Activated CD4-positive, alpha-beta T cell treated with anti-CD3 and anti-CD28 coated beads, Interleukin-10, Interleukin-2, amounts not matched to agents 100 ng/mL and 50 ng/mL, durations not matched to agents 16 hours and 8 hours (primary cell): ENCODE data around the gene ZNF689.
"Not testable (repeated sequence)": the region's sequence is repeated elsewhere in the genome, so short reads cannot be mapped to it uniquely, and the experiment has no call there.

Source experiments
- DNase-seq: peaks from one replicate; pipeline ENCODE4 v3.0.0-alpha.2; 2020

ZNF689 gene

DNA sequence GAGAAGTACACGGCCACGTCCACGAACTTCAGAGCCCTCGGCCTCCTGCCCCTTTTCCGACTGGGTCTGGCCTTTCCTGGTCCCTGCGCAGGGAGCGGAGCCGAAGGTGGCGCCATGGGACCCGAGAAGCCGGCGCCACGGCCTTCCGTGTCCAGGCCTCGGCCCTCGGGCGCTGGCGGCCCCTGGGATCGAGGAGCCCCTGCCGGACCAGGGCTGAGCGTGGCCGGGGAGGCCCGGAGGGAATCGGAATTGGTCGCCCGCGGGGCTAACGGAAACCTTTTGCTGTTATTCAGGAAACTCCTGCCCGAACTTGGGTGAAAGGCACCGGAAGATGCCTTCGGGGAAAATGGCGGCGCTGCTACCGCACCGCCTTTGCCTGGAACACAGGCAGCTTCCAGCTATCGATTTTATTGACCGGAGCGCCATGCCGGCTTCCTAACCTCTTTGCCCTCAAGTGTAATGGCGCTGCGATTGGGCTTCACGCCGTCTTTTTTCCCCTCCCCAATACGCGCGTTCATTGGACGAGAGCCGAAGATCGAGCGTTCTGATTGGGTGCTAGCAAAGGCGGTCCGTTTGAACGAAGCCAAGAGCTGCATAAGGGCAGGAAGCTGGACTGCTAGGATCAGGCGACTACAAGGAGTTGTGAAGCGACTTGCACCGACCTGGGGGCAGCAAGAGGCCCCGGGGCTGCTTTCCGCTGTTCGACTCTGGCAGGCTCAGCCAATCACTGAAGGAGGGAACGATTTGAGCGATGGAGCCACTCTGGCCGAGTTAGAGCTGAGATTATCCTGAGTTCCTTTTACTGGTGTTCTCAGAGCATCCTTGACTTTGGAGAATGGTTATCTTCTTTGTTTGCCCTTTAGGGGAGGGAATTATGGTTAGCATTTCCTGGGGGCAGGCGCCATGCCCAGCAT is at the start of gene ZNF689:
ZNF689 (minus strand) TSS at position 464 of the 914 bp plus-strand sequence; CDS start at position 116, 348 bp downstream.
- peak; percentile 97 for DNase-seq

DNA sequence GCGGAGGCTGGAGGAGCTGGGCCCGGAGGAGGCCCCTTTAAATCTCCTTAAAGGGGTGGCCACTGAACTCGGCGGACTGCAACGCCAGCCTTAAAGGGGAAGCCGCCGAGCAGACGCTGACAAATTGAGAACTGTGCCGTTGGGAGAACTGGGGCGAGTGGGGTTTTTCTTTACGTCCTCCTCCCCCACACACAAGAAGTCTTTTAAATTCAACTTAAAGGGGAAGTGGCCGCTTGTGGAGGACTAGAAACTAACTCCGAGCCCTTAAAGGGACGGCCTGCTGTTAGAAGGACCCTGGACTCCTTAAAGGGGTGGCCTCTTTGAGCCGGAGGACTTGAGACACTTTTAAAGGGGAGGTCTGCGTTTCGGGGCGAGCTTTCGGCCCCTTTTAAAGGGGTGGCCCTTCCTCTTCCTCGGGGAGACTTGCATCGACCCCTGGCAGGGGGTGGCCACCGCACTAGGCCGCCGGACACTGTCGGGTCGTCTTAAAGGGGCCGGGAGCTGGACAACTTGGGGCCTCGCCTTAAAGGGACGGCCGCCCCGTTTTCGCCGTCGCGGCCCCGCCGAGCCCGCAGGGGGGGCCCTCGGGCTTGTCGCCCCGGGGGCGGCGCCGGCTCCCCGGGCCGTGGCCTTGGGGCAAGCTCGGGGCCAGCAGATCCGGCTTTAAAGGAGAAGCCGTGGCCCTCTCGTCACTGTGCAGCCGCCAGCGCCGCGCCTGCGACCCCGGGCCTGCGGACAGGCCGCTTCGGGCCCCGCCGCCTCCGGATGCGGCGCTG is 48.7 kb upstream of the ZNF689 start:
- no peak for DNase-seq

DNA sequence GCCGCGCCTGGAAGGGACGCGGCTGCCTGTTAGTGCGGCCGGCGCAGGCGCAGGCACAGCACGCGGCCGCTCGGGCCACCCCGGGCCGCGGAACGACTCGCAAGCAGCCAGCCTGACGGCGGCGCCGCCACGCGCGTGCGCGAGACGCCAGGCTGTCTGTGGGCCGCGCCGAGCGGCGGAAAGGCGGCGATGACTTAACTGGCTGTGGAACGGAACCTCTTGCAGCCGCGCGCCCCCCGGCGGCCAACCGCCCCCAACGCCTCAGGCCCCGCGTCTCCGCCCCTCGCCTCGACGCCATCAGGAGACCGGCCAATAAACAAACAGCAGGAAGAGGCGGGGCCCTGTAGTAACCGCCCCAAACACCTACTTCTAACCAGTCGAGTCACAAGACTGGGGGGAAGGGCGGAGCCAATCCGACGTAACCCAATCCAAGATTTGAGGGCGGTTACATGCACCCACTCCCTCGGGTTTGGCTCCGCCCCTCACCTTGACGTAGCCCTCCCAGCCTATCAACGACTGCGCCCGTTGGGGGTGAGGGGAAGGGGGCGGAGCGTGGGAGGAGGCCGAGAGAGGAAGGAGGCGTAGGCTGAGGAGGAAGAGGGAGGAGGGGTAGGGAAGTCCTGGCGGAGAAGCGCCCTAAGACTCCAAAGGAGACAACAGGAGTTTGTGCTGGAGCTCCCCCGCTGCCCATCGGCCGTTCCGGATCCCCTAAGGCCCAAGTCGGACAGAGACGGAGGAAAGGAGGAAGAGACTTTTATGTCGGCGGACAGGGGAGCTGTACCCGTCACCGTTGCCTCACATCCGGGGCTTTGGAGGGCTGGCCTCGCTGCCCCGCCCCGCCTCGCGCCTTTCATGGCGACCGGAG is 47.9 kb upstream of the ZNF689 start, which contains the start of gene FBRS:
FBRS (plus strand) TSS at position 566 of the 865 bp plus-strand sequence. CDS start 1,088 bp downstream, outside the sequence.
- DNase-seq, result peak; percentile 100

DNA sequence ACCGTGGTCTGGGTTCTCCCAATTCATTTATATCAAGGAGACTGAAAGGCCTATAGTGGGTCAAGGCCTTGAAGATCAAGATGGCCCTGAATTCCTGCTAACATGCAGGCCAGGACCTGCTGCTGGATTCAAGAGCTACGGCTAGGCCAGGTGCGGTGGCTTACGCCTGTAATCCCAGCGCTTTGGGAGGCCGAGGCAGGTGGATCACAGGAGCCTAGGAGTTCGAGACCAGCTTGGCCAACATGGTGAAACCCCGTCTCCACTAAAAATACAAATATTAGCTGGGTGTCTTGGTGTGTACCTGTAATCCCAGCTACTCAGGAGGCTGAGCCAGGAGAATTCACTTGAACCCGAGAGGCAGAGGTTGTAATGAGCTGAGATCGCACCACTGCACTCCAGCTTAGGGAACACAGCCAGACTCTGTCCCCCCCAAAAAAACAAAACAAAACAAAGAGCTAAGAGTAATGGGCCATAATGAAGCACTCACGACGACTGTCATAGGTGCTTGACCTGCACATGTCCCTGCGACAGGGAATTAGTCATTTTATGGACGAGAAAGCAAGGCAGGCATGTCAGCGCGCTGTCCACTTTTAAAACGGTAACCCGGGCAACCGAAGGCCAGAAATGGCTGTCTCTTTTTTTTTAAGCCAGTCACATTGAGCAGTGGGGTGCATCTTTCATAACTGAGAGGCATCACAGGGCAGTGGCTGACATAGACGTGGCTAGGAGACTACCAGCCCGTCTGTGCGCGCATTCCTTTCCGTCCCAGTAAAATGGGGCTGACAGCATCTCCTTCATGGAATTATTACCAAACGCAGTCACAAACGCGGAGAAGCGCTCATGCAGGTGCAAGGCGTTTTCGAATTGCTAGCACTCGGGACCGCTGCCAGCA is 47.0 kb upstream of the ZNF689 start:
- no peak for DNase-seq

DNA sequence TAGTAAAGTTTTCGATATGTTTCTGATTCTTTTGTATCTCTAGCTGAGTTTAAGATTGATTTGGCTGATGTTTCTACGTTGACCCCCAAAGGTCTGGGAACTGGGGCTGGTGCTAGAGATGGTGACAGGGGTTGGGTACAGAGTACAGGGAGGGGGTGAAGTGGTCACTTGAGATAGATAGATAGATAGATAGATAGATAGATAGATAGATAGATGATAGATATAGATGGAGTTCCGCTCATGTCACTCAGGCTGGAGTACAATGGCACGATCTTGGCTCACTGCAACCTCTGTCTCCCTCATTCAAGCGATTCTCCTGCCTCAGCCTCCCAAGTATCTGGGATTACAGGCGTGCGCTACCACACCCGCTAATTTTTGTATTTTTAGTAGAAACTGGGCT is 46.2 kb upstream of the ZNF689 start:
- DNase-seq, result no peak

DNA sequence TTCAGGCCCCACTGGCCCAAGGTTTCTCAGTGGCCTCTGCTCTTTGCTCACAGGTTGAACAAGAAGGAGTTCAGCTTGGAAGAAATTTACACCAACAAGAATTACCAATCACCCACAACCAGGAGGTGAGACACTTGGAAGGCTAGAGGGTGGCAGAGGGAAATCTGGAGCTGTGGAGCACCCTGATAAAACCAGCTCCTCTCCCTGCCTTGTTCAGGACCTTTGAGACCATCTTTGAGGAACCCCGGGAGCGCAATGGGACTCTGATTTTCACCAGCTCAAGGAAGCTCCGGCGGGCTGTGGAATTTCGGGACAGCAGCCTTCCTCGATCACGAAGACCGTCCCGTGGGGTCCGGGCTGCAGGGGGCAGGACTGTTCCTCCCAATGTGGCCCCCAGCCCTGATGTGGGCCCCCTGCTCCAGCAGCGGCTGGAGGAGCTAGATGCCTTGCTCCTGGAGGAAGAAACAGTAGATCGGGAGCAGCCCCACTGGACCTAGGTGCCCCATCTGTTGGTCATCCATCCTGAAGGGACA is 45.7 kb upstream of the ZNF689 start:
- no peak for DNase-seq

DNA sequence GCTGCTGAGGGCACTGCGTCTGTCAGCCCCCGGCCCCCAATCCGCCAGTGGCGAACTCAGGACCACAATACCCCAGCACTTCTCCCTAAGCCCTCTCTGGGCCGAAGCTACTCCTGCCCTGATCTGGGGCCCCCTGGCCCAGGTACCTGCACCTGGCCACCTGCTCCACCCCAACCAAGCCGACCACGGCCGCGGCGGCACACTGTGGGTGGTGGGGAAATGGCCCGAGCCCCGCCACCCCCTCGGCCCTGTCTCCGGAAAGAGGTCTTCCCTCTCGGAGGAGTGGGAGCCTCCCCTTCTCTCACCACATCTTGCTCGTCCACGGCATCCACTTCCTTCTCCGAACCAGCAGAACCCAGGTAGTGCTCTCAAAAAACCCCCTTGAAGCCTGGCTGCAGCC is 44.7 kb upstream of the ZNF689 start:
- no peak for DNase-seq

DNA sequence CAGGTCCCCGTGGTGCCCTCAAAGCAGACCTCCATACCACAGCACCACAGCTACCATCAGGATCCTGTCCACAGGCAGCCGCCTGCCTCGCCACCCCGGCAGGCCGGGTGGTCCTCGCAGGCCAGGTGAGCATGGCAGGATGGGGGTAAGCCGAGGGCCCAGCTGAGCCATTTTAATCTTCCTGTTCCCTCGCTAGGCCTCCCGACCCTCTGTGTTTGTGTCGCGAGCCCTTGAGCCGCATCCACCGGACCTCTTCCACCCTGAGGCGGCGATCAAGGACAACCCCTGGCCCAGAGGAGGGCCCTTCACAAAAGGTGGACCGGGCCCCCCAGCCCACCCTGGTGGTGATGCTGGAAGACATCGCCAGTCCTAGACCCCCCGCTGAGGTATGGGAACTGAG is 42.5 kb upstream of the ZNF689 start:
- no peak for DNase-seq

DNA sequence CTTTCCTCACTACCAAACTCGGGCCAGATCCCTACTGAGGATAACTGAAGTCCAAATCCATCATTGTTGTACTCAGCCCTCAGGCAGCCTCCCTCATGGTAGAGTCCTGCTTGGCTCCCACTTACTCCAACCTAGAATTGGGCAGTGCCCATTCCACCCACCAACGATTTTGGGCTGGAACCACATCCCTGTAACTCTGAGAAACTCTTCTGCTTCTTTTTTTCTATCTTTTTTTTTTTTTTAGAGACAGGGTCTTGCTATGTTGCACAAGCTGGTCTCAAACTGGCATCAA is 41.8 kb upstream of the ZNF689 start:
- DNase-seq, result no peak

DNA sequence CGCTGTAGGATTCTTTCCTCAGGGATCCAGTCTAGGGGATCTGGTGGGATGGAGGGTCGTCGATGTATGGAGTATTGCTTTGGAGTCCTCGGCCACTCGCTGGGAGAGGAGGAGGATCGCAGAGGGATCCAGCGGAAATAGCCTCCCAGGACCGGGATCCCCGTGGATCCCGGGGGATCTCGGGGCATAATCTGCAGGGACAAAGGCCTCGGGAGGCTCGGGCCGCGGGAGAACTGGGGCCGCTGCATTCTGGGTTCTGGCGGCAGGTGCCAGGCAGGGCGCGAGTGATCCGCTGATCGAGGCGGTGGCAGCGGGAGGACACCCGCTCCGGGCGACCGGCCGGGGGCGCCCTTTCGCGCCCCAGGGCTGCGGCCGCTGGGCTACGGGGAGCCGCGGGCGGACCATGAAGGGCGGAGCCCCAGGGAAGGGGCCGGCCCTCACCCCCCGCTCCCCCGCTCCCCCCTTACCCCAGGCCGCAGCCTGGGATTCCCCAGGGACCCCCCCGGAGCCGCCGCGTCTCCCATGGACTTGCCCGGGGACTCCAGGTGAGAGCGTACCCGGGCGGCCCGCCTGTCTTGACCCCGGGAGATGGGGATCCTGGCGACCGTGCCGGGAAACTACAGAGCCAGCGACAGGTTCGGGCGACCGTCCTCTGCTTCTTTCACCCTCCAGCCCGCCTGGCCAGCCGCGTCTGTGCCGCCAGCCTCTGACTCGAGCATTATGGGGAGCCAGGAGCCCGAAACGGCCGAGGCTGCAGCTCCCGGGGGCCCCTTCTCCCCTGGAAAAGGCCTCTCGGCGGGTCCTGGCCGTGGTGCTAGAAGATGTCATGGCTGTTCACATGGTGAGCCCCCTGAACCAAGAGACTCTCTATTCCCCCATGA is 41.2 kb upstream of the ZNF689 start:
- peak; percentile 88 for DNase-seq

DNA sequence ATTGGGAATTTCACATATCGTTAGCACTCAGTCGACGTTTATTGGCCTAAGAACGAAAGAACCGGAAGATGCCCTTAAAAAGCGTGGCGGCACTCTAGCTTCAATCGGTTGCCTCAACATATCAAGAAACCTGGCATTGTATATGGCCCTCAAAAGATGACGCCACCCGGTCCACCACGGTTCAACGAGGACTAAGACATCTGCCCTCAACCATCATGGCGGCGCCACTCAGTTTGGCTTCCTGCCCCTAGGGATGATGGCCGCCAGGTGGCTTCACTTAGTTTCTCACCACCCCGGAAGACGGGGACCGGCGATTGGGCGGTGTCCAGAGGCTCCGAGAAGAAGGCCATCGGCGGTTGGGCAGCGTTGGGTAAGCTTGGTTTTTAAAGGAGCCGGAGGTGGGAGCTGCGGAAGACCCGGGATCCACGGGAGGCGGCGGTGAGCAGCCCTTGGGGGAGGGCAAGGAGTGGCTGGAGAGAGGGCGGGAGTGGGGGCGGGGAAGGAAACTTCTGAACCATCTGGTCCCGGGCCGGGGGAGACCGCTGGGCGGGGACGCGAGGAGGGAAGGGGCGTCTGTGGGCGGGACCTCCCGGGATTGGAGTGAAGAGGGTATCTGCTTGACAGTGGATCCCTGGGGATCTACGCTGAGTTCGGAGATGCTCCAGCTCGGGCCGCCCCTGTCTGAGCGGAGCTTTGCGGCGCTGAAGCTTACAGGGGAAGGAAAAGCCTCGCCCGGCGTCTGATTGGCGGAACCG is 40.4 kb upstream of the ZNF689 start, which contains the start of gene PRR14:
PRR14 (plus strand) TSS at position 592 of the 755 bp plus-strand sequence. CDS start 686 bp downstream, outside the sequence.
- peak; percentile 100 for DNase-seq

DNA sequence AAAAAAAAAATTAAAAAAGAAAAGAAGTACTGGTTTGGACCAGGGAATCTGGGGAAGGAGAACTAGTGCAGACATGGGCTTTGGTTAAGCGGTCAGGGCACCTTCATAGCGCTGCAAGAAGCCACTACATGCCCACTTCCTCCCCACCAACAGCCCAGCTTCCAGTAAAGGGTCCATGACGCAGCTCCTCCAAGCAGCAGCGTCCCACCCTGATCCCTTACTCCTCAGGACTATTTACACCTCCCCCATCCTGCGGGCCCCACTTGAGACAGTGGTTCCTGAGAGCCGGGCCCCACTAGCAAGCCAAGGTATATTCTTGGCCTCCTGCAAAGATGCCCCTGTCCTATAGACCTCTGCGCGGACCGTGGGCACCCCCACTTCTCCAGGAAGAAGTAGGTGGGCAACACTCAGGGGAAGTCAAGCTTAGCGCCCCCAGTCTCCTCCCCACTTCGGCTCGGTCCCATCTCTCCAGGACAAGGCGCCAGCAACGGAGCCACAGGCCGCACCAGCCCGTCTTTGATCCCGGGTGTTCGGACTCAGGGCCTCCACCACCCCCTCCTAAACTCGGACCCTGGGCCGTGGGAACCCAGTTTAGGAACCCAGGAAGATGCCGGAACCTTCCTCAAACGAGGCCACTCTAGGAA is 39.7 kb upstream of the ZNF689 start:
- peak; percentile 33 for DNase-seq

DNA sequence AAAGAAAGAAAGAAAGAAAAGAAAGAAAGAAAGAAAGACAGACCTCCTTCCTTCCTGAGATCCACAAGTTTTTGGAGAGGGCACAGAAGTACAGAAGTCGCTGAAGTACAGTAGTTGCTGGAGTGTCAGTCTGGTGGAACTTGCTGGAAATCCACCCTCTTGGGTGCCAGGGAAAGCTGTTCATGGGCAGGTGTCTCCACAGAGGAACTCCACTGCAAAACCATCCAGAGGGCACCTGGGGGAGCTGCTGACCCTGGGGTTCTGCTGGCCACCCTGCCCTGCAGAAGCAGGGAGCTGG is 37.0 kb upstream of the ZNF689 start:
- DNase-seq, result no peak

DNA sequence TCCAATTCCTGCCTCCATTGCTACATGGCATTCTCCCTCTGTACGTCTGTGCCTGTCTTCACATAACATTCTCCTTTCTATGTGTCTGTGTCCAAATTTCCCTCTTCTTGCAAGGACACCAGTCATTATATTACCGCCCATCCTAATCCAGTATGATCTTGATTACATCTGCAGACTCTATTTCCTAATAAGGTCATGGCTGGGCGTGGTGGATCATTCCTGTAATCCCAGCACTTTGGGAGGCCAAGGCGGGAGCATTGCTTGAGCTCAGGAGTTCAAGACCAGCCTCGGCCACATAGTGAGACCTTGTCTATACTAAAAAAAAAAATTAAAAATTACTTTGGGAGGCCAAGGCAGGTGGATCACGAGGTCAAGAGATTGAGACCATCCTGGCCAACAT is 35.5 kb upstream of the ZNF689 start:
- DNase-seq, result no peak

DNA sequence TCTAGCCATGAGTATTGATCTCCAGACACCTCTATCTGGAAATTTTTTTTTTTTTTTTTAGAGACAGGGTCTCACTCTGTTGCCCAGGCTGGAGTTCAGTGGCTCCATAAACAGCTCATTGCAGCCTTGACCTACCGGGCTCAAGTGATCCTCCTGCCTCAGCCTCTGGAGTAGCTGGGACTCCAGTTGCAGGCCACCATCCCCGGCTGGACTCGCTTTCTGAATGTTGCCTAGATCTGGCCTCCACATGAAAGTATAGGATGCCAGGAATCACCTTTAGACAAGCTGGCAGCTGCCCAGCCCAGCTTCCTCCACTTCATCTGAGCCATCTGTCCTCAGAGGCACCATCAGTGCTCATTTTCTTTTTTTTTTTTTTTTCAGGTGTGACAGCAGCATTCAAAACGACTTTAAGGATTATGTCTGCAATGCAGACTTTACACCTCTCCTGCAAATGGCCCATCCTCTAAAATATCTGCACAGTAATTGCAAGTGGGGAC is 34.2 kb upstream of the ZNF689 start:
- no peak for DNase-seq

DNA sequence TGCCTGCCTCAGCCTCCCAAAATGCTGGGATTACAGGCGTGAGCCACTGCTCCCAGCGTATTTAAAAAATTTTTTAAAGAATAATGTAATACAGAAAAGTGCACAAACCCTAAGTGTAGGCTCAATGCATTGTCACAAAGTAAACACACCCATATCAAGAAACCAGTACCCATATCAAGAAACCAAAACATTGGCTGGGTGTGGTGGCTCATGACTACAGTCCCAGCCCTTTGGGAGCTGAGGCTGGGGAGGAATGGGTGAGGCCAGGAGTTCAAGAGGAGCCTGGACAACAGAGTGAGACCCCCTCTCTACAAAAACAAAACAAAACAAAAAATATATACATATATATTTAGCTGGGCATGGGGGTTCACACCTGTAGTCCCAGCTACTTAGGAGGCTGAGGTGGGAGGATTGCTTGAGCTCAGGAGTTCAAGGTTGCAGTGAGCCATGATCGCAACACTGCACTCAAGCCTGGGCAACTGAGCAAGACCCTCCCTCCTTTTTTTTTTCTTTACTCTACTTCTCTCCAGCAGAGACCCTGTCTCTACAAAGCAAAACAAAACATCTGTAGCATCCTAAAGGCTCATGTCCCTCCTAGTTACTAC is 31.3 kb upstream of the ZNF689 start:
- no peak for DNase-seq

DNA sequence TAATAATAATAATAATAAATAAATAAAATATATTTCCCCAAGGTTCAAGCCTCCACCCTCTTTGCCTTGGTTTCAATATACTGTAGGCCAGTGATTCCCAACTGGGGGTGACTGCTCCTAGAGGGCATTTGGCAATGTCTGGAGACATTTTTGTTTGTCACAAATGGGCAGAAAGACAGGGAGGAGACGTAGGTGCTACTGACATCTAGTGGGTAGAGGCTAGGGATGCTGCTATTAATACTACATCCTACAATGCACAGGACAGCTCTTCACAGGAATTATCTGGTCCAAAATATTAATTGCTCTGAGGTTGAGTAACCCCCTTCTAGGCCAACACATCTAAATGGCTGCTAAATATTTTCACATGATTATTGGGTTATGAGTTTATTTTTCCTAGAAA is 27.8 kb upstream of the ZNF689 start:
- peak; percentile 58 for DNase-seq

DNA sequence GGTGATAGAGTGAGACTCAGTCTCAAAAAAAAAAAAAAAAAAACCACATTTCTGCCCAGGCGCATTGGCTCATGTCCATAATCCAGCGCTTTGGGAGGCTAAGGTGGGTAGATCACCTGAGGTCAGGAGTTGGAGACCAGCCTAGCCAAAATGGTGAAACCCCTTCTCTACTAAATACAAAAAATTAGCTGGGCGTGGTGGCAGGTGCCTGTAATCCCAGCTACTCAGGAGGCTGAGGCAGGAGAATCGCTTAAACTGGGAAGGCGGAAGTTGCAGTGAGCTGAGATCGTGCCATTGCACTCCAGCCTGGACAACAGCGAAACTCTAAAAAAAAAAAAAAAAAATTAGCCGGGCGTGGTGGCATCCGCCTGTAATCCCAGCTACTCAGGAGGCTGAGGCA is 26.9 kb upstream of the ZNF689 start:
- DNase-seq, result not testable (repeated sequence)

DNA sequence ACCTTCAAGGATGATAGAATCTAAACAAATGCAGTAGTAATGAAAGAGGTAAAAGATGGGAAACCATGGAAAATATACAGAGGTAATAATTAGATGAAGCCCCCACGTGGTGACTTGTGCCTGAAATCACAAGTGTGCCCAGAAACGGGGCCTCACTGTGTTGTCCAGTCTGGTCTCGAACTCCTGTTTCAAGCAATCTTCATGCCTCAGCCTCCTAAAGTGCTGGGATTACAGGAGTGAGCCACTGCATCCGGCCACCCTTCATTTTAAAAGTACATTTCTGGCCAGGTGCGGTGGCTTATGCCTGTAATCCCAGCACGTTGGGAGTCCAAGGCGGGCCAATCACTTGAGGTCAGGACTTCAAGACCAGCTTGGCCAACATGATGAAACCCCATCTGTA is 26.4 kb upstream of the ZNF689 start:
- no peak for DNase-seq
